Subcutaneous adipose tissue (tissue), 4 donors: ENCODE data around the gene ITM2B. TPM values are rescaled to one million over a fixed set of nuclear protein-coding genes. Genes with fewer than 3 reads are reported as not detected.

Source experiments
- CTCF ChIP-seq: fragments of 450-650 bp; IDR thresholded peaks from one replicate; pipeline ENCODE4 v1.5.1; 2016; ENCODE audit warnings: low read depth, mild to moderate bottlenecking, control low read depth, antibody characterized with exemption, moderate library complexity
- total RNA-seq, 4 donors: library from RNA; depleted of rRNA; stranded (reverse); fragments of >200 nt; gene quantifications; one replicate each; pipeline ENCODE4 v1.1.0, GENCODE V29; 2016

The ITM2B gene
- total RNA-seq, 4 donors from 2014 or later = 665 to 1,817 (median 866) TPM

GRCh38 chr13:48220592-48220980 is 12.4 kb upstream of the ITM2B start:
- TF ChIP-seq CTCF = no peak

GRCh38 chr13:48220981-48221685 is 11.9 kb upstream of the ITM2B start:
- no peak for TF ChIP-seq CTCF

DNA sequence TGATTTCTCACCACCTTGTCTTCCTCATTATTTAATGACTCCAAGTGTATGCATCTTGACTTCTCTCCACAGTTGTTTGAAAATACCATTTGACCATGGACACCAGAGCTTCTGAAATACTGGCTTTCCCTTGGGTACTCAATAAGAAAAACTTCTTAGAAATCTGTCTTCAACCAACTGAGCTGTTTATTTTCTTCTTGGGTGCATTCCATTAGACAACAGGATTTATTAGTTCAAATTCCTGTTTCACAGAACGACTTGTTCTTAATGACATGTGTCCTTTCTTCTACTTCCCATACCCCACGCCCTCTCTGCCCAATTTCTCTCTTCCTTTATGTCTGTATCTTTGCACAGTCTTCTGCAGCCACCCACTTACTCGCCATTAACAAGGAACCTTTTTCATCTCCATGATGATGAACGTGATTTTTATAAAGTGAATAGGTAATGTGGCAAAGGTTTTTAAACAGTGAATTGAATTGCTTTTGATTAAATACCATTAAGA is 11.3 kb upstream of the ITM2B start:
- TF ChIP-seq CTCF = no peak

DNA sequence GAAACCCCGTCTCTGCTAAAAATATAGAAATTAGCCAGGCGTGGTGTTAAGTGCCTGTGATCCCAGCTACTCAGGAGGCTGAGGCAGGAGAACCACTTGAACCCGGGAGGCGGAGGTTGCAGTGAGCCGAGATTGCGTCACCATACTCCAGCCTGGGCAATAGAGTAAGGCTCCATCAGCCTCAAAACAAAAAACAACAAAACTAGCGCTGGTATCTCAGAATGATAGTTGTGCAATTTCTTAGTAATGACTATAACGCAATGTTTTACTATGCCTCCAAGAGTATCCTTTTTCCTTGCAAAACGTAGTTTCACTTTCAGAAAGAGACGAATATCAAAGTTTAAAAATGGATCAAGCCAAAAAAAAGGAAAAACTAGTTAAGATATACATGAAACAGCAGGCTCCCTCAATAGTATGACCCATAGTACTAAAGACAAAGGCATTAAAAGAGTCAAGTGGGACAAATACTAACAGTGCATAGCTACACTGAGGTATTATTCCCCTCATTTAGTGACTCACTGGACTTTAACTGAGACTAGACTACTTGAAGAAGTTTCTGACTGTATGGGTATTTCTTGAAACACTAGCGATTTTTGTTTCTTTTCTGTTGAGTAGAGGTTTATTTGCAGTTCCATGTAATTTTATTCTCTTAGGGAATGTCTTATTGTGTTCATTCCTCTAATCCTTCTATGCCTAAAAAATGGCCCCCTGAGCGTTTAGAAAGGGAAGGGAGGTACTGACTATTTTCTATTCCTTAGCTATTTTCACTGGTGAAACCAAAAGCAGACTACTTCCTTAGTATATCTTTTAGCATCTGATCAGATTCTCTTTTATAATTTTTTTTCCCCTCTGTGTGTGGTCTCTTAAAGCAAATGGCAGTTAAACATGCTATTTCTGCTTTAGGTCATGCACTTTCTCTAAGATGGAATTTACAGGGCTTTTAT is 10.4 kb upstream of the ITM2B start:
- no peak for TF ChIP-seq CTCF

DNA sequence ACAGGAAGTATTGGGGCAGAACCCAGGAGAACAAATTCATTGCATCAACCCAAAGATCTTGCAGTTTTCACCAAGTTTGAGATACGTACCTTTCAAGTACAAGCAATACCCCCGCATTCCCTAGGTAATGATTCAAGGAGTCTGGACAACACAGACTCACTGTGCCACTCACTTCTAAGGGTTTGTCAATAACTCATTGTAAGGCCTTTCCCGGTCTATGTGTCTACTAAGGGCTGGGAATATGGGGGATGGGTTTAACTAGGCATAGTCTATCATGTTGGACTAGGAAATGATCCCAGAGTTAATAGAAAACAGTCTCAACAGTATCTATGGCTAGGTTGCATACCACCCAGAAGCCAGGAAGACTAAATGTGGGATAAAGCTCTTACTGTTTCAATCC is 8.3 kb upstream of the ITM2B start:
- TF ChIP-seq CTCF = no peak

- no peak for TF ChIP-seq CTCF
Measured at GRCh38 chr13:48230541-48230940, 2.5 kb upstream of the ITM2B start.

DNA sequence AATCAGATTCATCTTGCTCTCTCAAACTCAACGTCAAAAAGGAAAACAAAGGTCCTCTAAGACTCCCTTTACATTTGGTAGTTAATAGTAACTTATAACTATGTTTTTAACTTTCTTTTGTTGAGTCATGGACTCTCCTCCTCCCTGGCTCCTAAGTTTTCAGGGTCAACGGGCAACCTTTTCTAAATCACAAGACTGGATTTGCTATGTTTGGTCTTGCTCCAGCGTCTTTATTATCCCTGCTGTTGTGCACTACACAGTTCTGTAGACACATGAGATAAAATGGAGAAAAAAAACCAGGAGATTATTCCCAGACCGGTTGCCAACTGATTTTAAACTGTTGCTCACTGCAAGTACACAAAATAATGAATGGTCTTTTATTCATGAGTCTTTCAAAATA is 1.9 kb upstream of the ITM2B start:
- TF ChIP-seq CTCF = no peak
